ENCODE results near the gene SEPTIN1. TPM values are rescaled to one million over a fixed set of nuclear protein-coding genes. Genes with fewer than 3 reads are reported as not detected.
A peak's percentile ranks its signal among the peaks of the same experiment; 100 is the strongest.

Gene SEPTIN1
- total and polyA plus RNA-seq, 12 donors, result 0.11 to 19.8 (median 2.8) TPM; not detected in 1

GRCh38 chr16:30417529-30418349 lies 35.4 kb upstream of the SEPTIN1 start:
- H3K4me3 ChIP-seq, result peak overlapping the region; percentile 12 to 84 (median 39)
- peaks cover 15 to 18% of the 10 kb centered on the region in 2 donors for H3K4me1 ChIP-seq (replicated peaks in 1 of 2)
- peak; percentile 56 to 82 for TF ChIP-seq POLR2A (IDR thresholded peaks at IDR 0.05)
- TF ChIP-seq CTCF (IDR thresholded peaks at IDR 0.05), result peak in 5 of 6 experiments; percentile 17 to 31 (median 28)
- H3K9me3 ChIP-seq (replicated peaks in 1 of 3), result no peaks in the 10 kb centered on the region
- H3K36me3 ChIP-seq (replicated peaks in 1 of 2), result peaks cover 0 to 3% of the 10 kb centered on the region in 2 donors
- 0 to 1% (median 1%) methylated on average over 18 to 140 of the region's 140 CpGs for WGBS, 4 donors
- intact Hi-C loops (cut with DNase I), result no loop called here
- no peaks in the 10 kb centered on the region for H3K27me3 ChIP-seq
- H3K27ac ChIP-seq, result peak overlapping the region; percentile 21 to 95 (median 75)
- peak; percentile 83 to 90 (median 84) for DNase-seq

- H3K4me3 ChIP-seq, result peak overlapping the region in 3 of 4 donors; percentile 30 to 84 (median 48)
- H3K27me3 ChIP-seq, result no peaks in the 10 kb centered on the region
- TF ChIP-seq CTCF (IDR thresholded peaks at IDR 0.05) (no peak), POLR2A (IDR thresholded peaks at IDR 0.05) (no peak)
- H3K9me3 ChIP-seq (replicated peaks in 1 of 3), result no peaks in the 10 kb centered on the region
- peak in 2 of 7 donors; percentile 16 to 46 for DNase-seq
- intact Hi-C loops (cut with DNase I), result no loop called here
- peaks cover 0 to under 1% of the 10 kb centered on the region in 2 donors for H3K36me3 ChIP-seq (replicated peaks in 1 of 2)
- peak overlapping the region in 3 of 5 donors; percentile 75 to 95 (median 94) for H3K27ac ChIP-seq
- H3K4me1 ChIP-seq (replicated peaks in 1 of 2), result peaks cover 16 to 25% of the 10 kb centered on the region in 2 donors
- 65 to 86% (median 72%) methylated on average over 11 to 18 of the region's 18 CpGs for WGBS, 4 donors
These were observed 34.5 kb upstream of the SEPTIN1 start for GRCh38 chr16:30416624-30417528.

- TF ChIP-seq POLR2A (IDR thresholded peaks at IDR 0.05) (no peak), CTCF (IDR thresholded peaks at IDR 0.05) (no peak)
- Histone ChIP-seq H3K27ac (peak overlapping the region in 1 of 5 donors; percentile 95), H3K9me3 (replicated peaks in 1 of 3) (no peaks in the 10 kb centered on the region), H3K27me3 (no peaks in the 10 kb centered on the region), H3K4me1 (replicated peaks in 1 of 2) (peaks cover 16 to 25% of the 10 kb centered on the region in 2 donors), H3K36me3 (replicated peaks in 1 of 2) (no peaks in the 10 kb centered on the region), H3K4me3 (no peak overlapping the region)
- no peak for DNase-seq
- 90 to 97% (median 93%) methylated on average over 4 of the region's 4 CpGs for WGBS, 4 donors
- intact Hi-C loops (cut with DNase I), result no loop called here
These were observed 33.8 kb upstream of the SEPTIN1 start for GRCh38 chr16:30416047-30416603.
